Panc1 (cell line): ENCODE measurements around the gene PTPN22. TPM values are rescaled to one million over a fixed set of nuclear protein-coding genes. Genes with fewer than 3 reads are reported as not detected.

Experiments used
- ATAC-seq: fragments of 200-7000 bp; cut with Tn5 transposase; 2 replicates; pipeline ENCODE4 v1.9.1; 2020; ENCODE audit warnings: mild to moderate bottlenecking, moderate library complexity
- BruUV-seq: library from RNA; stranded (reverse); fragments of 400-500 nt; replicated peaks from 2 replicates; lab custom pipeline; 2021; lab: Mats Ljungman, UMichigan
- CTCF ChIA-PET: fragments of 300-600 bp; sonication (Branson Sonifier 250); formaldehyde crosslinking; loops from one replicate; lab custom pipeline; 2022; ENCODE audit warnings: antibody characterized with exemption; lab: Charles Lee
- POLR2A ChIA-PET: fragments of 300-600 bp; sonication (Branson Sonifier 250); formaldehyde crosslinking; loops from one replicate; lab custom pipeline; 2022; ENCODE audit warnings: antibody characterized with exemption; lab: Charles Lee
- DNase-seq: peaks from one replicate; pipeline ENCODE4 v3.0.0-alpha.2; 2010; ENCODE audit warnings: low read depth, low spot score
- H3K27ac ChIP-seq: 2 replicates; pipeline ENCODE4 v1.5.1; 2011; ENCODE audit warnings: mild to moderate bottlenecking, low read length, inconsistent platforms
- H3K27me3 ChIP-seq: fragments of 200-500 bp; sonication (Bioruptor generic); 2 replicates; pipeline ENCODE4 v1.6.0; 2014; ENCODE audit warnings: low read length, inconsistent platforms; ENCODE audit not compliant: control insufficient read depth, insufficient read depth
- H3K36me3 ChIP-seq: fragments of 200-500 bp; sonication (Bioruptor generic); 2 replicates; pipeline ENCODE4 v1.5.1; 2014; ENCODE audit warnings: inconsistent platforms, mild to moderate bottlenecking, low read length, moderate library complexity; ENCODE audit not compliant: control insufficient read depth, insufficient read depth
- H3K4me1 ChIP-seq: 2 replicates; pipeline ENCODE4 v1.5.1; 2011; ENCODE audit warnings: inconsistent platforms, mild to moderate bottlenecking, low read length, moderate library complexity; ENCODE audit not compliant: control insufficient read depth, insufficient read depth
- H3K4me3 ChIP-seq, 2 experiments: 2 replicates each; pipeline ENCODE4 v1.5.1; 2011 to 2012; ENCODE audit warnings: low read depth in 2 of 2, low read length in 2 of 2, mild to moderate bottlenecking in 2 of 2, inconsistent platforms in 1 of 2, moderate library complexity in 1 of 2
- H3K9me3 ChIP-seq: fragments of 200-500 bp; sonication (Bioruptor generic); 2 replicates; pipeline ENCODE4 v1.5.1; 2014; ENCODE audit warnings: low read depth, mild to moderate bottlenecking, inconsistent platforms, low read length, moderate library complexity; ENCODE audit not compliant: control insufficient read depth, insufficient read depth
- POLR2AphosphoS5 ChIP-seq: IDR thresholded peaks from 2 replicates; pipeline ENCODE4 v1.6.1; 2012; ENCODE audit warnings: mild to moderate bottlenecking, low read depth, low read length, moderate library complexity
- SIN3A ChIP-seq: IDR thresholded peaks from 2 replicates; pipeline ENCODE4 v1.6.1; 2012; ENCODE audit warnings: low read depth, mild to moderate bottlenecking, low read length, moderate library complexity, borderline replicate concordance; ENCODE audit not compliant: insufficient read depth
- TCF7L2 ChIP-seq: IDR thresholded peaks from 2 replicates; pipeline ENCODE4 v1.6.1; 2011; ENCODE audit warnings: mild to moderate bottlenecking, low read depth, low read length, inconsistent platforms
- in situ Hi-C: cut with HindIII; loops from 2 replicates; pipeline ENCODE4 v1.10.0; 2016; ENCODE audit warnings: low sequenced_read_pairs, low pct_unique_long_range_greater_than_20kb
- intact Hi-C: fragments of 100-400 bp; cut with micrococcal nuclease; formaldehyde crosslinking; loops from one replicate; pipeline ENCODE4 v1.10.0; 2022; ENCODE audit not compliant: unreplicated experiment
- total RNA-seq: library from RNA; stranded (reverse); gene quantifications from one replicate; pipeline ENCODE4 v1.2.1, GENCODE V29; 2021; ENCODE audit not compliant: unreplicated experiment
- TF ChIP-seq, protein P1 (sequence below), 2 experiments: IDR thresholded peaks; 2 replicates each; pipeline ENCODE4 v1.6.1; 2011 to 2012; ENCODE audit warnings: low read depth in 2 of 2, control low read depth in 1 of 2, low read length in 1 of 2, mild to moderate bottlenecking in 1 of 2, moderate library complexity in 1 of 2; ENCODE audit not compliant: insufficient read depth in 1 of 2
- TF ChIP-seq, protein P2 (sequence below): fragments of 450-650 bp; IDR thresholded peaks from 2 replicates; pipeline ENCODE4 v1.5.1; 2017; ENCODE audit warnings: mild to moderate bottlenecking

PTPN22 gene
- total RNA-seq, 1 experiment from 2014 or later: not detected

- TF ChIP-seq SIN3A: no peak
- TF ChIP-seq POLR2AphosphoS5: no peak
- TF ChIP-seq, protein P1, sequence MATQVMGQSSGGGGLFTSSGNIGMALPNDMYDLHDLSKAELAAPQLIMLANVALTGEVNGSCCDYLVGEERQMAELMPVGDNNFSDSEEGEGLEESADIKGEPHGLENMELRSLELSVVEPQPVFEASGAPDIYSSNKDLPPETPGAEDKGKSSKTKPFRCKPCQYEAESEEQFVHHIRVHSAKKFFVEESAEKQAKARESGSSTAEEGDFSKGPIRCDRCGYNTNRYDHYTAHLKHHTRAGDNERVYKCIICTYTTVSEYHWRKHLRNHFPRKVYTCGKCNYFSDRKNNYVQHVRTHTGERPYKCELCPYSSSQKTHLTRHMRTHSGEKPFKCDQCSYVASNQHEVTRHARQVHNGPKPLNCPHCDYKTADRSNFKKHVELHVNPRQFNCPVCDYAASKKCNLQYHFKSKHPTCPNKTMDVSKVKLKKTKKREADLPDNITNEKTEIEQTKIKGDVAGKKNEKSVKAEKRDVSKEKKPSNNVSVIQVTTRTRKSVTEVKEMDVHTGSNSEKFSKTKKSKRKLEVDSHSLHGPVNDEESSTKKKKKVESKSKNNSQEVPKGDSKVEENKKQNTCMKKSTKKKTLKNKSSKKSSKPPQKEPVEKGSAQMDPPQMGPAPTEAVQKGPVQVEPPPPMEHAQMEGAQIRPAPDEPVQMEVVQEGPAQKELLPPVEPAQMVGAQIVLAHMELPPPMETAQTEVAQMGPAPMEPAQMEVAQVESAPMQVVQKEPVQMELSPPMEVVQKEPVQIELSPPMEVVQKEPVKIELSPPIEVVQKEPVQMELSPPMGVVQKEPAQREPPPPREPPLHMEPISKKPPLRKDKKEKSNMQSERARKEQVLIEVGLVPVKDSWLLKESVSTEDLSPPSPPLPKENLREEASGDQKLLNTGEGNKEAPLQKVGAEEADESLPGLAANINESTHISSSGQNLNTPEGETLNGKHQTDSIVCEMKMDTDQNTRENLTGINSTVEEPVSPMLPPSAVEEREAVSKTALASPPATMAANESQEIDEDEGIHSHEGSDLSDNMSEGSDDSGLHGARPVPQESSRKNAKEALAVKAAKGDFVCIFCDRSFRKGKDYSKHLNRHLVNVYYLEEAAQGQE (IDR thresholded peaks at IDR 0.05; ENCODE audit: insufficient read depth in 1 of 2, low read depth in 2 of 2, low read length in 1 of 2): no peak
- no peak for TF ChIP-seq TCF7L2
- TF ChIP-seq, protein P2, sequence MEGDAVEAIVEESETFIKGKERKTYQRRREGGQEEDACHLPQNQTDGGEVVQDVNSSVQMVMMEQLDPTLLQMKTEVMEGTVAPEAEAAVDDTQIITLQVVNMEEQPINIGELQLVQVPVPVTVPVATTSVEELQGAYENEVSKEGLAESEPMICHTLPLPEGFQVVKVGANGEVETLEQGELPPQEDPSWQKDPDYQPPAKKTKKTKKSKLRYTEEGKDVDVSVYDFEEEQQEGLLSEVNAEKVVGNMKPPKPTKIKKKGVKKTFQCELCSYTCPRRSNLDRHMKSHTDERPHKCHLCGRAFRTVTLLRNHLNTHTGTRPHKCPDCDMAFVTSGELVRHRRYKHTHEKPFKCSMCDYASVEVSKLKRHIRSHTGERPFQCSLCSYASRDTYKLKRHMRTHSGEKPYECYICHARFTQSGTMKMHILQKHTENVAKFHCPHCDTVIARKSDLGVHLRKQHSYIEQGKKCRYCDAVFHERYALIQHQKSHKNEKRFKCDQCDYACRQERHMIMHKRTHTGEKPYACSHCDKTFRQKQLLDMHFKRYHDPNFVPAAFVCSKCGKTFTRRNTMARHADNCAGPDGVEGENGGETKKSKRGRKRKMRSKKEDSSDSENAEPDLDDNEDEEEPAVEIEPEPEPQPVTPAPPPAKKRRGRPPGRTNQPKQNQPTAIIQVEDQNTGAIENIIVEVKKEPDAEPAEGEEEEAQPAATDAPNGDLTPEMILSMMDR: no peak
- no peaks in the 10 kb centered on the region for H3K4me1 ChIP-seq
- no TSS peak for BruUV-seq
- H3K9me3 ChIP-seq: no peaks in the 10 kb centered on the region
- H3K27me3 ChIP-seq: no peaks in the 10 kb centered on the region
- DNase-seq: no peak
- ChIA-PET POLR2A (no interaction called here), CTCF (no interaction called here)
- H3K36me3 ChIP-seq: no peaks in the 10 kb centered on the region
- ATAC-seq: no peak
- intact Hi-C loops: no loop called here
- H3K4me3 ChIP-seq: no peak overlapping the region
- in situ Hi-C loops: no loop called here
- no peak overlapping the region for H3K27ac ChIP-seq
Measured at GRCh38 chr1:113858418-113858817, 13.1 kb downstream of the PTPN22 start.

DNA sequence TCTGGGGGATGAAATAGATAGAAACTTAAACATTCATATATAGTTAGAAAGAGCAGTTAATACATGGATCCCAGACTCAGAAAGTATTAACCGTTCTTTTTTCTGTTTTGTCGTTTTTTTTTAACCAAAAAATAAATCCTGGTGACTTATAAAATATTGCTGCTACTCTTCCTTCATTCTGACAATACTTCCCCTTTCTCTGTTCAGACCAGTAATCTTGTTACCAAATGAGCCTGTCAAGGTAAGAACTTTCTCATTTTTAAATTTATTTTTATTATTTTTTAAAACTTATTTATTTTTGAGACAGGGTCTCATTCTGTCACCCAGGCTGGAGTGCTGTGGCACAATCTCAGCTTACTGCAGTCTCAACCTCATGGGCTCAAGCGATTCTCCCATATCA, 13.7 kb downstream of the PTPN22 start:
- Histone ChIP-seq H3K27me3 (no peaks in the 10 kb centered on the region), H3K36me3 (no peaks in the 10 kb centered on the region), H3K4me1 (no peaks in the 10 kb centered on the region), H3K27ac (no peak overlapping the region), H3K9me3 (no peaks in the 10 kb centered on the region), H3K4me3 (no peak overlapping the region)
- intact Hi-C loops: no loop called here
- BruUV-seq: no TSS peak
- ChIA-PET CTCF (no interaction called here), POLR2A (no interaction called here)
- in situ Hi-C loops: no loop called here
- no peak for ATAC-seq
- no peak for TF ChIP-seq POLR2AphosphoS5
- no peak for TF ChIP-seq TCF7L2
- TF ChIP-seq SIN3A: no peak
- TF ChIP-seq, protein P2: no peak
- TF ChIP-seq, protein P1 (IDR thresholded peaks at IDR 0.05; ENCODE audit: insufficient read depth in 1 of 2, low read depth in 2 of 2, low read length in 1 of 2): no peak
- no peak for DNase-seq
